GOT3 (cell line): Measurements from ENCODE around the gene TRIM7.
"Not testable (repeated sequence)": the region's sequence is repeated elsewhere in the genome, so short reads cannot be mapped to it uniquely, and the experiment has no call there.

Source experiments
- DNase-seq: peaks from one replicate; lab custom pipeline; 2025; ENCODE audit warnings: mixed read lengths; lab: John Stamatoyannopoulos, UW

Gene TRIM7

GRCh38 chr5:181151146-181151545, 53.9 kb downstream of the TRIM7 start:
- DNase-seq = no peak

DNA sequence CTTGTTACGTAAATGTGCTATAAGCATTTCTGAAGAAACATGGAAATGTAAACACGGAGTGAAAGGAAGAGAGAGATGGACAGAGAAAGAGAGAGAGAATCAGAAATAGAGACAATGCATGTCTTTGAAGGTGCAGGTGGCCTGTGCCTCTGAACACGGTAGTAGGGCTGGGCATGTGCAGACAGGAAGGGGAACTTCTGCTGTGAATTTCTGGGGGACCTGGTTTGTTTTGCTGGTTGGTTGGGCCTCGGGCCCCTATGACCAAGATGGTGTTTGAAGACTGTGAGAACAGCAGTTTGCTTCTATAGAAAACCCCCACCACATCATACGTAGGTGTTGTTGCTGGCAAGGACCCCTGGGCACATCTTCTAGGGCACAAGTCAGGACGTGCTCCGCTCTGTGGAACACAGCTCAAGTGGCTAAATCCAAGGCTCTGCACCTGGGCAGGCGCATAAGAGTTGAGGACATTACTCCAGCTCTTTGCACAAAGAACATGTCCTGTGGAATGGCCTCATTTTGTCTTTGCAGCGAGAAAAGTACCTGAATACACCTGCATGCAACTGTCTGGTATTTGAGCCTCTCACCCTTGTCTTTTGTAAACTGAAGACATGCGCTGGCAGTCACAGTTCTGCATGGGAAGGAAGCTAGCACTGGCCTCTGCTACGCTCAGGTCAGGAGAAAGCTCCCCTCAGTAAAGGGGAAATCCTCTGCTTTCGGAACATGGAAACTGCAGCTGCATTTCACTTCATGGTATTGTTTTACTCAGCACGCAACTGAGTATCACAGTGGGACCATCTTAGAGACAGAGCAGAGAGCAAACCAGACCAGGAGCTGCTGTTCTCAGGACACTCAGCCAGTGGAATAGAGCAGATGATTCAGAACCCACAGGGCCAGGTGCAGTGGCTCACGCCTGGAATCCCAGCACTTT, 54.9 kb downstream of the TRIM7 start:
- DNase-seq = no peak

DNA sequence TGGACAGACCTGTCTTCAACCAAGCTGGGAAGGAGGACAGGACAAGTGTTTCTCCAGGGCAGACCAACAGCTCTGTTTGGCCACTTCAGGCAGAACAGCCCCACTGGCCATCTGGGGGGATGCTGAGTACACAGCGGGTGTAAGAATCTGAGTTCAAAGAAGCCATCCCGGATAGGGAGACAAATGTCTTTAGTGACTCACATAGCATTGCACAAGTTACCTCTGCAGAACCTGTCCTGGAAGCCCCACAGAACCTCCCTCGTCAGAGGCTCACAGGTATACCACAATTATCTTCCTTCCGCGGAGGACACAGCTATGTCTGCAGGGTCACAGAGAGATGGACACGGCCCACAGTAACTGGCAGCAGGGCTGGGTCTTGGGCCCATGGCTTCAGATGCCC, 55.6 kb downstream of the TRIM7 start:
- no peak for DNase-seq

DNA sequence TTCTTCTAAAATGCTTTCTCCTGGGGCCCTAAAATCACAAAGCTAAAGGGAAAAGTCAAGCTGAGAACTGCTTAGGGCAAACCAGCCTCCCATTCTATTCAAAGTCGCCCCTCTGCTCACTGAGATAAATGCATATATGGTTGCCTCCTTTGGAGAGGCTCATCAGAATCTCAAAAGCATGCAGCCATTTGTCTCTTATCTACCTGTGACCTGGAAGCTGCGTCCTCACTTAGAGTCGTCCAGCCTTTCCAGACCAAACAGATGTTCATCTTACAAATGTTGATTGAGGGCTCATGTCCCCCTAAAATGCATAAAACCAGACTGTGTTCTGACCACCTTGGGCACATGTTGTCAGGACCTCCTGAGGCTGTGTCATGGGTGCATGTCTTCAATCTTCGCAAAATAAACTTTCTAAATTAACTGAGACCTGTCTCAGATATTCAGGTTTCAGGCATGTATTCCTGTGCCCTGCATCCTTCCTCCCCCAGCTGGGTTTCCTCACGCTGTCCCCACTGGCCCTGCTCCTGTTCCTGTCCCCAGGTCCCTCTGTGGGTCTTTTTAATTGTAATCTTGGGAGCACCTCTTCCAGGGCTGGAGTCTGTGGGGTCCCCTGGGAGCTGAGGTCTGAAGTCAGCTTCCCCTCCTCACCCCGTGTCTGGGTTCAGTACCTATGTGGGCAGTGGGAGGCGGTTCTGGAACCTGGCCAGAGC, 57.9 kb downstream of the TRIM7 start, which contains the start of gene OR2V2:
OR2V2 (plus strand) TSS at position 660 of the 710 bp plus-strand sequence. CDS start 7,357 bp downstream, outside the sequence.
- not testable (repeated sequence) for DNase-seq

DNA sequence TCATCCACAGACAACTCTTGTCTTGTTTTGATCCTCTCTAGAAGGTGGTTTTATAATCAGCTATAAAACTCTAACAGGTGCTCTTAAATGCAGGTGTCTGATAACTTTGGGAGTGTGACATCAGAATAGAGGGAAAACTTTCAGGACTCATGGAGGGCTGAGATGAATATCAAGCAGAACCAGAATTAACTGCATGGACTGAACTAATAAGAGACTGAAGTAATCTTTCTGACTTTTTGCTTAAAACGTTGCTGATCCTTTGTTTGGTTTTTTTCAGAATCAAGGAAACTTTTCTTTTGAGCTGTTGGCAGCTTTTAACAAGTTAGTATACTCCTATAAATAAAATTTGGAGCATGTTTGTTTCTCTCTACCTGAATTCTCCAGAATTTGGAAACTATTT, 59.9 kb downstream of the TRIM7 start:
- DNase-seq = no peak
